PFSK-1 (cell line): ENCODE data around the gene DLK1.

ENCODE experiments used
- FOXP2 ChIP-seq: optimal IDR thresholded peaks from 2 replicates; pipeline ENCODE3; 2011; ENCODE audit warnings: borderline replicate concordance, control low read depth, inconsistent platforms; ENCODE audit not compliant: insufficient read depth; ENCODE audit errors: extremely low read length, extremely low read depth
- POLR2AphosphoS5 ChIP-seq: IDR thresholded peaks from 2 replicates; pipeline ENCODE4 v1.6.1; 2012; ENCODE audit warnings: low read depth, mild to moderate bottlenecking, control low read depth, low read length, moderate library complexity
- SIN3A ChIP-seq: IDR thresholded peaks from 2 replicates; pipeline ENCODE4 v1.6.1; 2012; ENCODE audit warnings: mild to moderate bottlenecking, low read length, moderate library complexity, borderline replicate concordance; ENCODE audit not compliant: insufficient read depth
- TAF1 ChIP-seq: IDR thresholded peaks from 2 replicates; pipeline ENCODE4 v1.6.1; 2012; ENCODE audit warnings: low read length, control low read depth, borderline replicate concordance; ENCODE audit not compliant: insufficient read depth
- TF ChIP-seq, protein P1 (sequence below), 2 experiments: IDR thresholded peaks; 2 replicates each; pipeline versions ENCODE4 v1.6.1 to v1.8.0; 2011 to 2012; ENCODE audit warnings: low read depth in 2 of 2, low read length in 2 of 2, control low read depth in 1 of 2, inconsistent platforms in 1 of 2, mild to moderate bottlenecking in 1 of 2, moderate library complexity in 1 of 2; ENCODE audit not compliant: insufficient read depth in 1 of 2

The DLK1 gene

GRCh38 chr14:100683578-100683977 lies 43.1 kb upstream of the DLK1 start:
- TF ChIP-seq TAF1 = no peak
- no peak for TF ChIP-seq SIN3A
- TF ChIP-seq, protein P1, sequence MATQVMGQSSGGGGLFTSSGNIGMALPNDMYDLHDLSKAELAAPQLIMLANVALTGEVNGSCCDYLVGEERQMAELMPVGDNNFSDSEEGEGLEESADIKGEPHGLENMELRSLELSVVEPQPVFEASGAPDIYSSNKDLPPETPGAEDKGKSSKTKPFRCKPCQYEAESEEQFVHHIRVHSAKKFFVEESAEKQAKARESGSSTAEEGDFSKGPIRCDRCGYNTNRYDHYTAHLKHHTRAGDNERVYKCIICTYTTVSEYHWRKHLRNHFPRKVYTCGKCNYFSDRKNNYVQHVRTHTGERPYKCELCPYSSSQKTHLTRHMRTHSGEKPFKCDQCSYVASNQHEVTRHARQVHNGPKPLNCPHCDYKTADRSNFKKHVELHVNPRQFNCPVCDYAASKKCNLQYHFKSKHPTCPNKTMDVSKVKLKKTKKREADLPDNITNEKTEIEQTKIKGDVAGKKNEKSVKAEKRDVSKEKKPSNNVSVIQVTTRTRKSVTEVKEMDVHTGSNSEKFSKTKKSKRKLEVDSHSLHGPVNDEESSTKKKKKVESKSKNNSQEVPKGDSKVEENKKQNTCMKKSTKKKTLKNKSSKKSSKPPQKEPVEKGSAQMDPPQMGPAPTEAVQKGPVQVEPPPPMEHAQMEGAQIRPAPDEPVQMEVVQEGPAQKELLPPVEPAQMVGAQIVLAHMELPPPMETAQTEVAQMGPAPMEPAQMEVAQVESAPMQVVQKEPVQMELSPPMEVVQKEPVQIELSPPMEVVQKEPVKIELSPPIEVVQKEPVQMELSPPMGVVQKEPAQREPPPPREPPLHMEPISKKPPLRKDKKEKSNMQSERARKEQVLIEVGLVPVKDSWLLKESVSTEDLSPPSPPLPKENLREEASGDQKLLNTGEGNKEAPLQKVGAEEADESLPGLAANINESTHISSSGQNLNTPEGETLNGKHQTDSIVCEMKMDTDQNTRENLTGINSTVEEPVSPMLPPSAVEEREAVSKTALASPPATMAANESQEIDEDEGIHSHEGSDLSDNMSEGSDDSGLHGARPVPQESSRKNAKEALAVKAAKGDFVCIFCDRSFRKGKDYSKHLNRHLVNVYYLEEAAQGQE (IDR thresholded peaks at IDR 0.05; ENCODE audit: insufficient read depth in 1 of 2, low read depth in 2 of 2, low read length in 2 of 2) = no peak
- TF ChIP-seq POLR2AphosphoS5 = no peak
- no peak for TF ChIP-seq FOXP2

GRCh38 chr14:100684154-100684553 lies 42.5 kb upstream of the DLK1 start:
- TF ChIP-seq, protein P1 (IDR thresholded peaks at IDR 0.05; ENCODE audit: insufficient read depth in 1 of 2, low read depth in 2 of 2, low read length in 2 of 2) = no peak
- TF ChIP-seq POLR2AphosphoS5 (no peak), SIN3A (no peak), TAF1 (no peak), FOXP2 (no peak)

DNA sequence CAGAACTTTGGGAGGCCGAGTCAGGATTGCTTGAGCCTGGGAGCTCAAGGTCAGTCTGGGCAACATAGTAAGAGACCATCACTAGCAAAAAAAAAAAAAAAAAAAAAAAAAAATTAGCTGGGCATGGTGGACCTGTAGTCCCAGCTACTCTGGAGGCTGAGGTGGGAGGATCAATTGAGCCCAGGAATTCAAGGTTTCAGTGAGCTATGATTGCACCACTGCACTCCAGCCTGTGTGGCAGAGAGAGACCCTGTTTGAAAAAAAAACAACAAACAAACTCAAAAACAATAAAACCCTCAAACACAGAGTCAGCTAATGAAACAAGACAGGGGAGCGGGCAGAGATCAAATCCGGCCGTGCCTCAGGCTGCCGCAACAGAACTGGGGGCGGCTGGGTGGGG lies 41.7 kb upstream of the DLK1 start:
- TF ChIP-seq POLR2AphosphoS5 (no peak), TAF1 (no peak), SIN3A (no peak), FOXP2 (no peak)
- TF ChIP-seq, protein P1 (IDR thresholded peaks at IDR 0.05; ENCODE audit: insufficient read depth in 1 of 2, low read depth in 2 of 2, low read length in 2 of 2) = no peak

GRCh38 chr14:100686858-100687257 lies 39.8 kb upstream of the DLK1 start:
- TF ChIP-seq FOXP2 (no peak), SIN3A (no peak), POLR2AphosphoS5 (no peak), TAF1 (no peak)
- TF ChIP-seq, protein P1 (IDR thresholded peaks at IDR 0.05; ENCODE audit: insufficient read depth in 1 of 2, low read depth in 2 of 2, low read length in 2 of 2) = no peak

GRCh38 chr14:100687386-100687785 lies 39.3 kb upstream of the DLK1 start:
- TF ChIP-seq POLR2AphosphoS5 = no peak
- TF ChIP-seq FOXP2 = no peak
- TF ChIP-seq SIN3A = no peak
- no peak for TF ChIP-seq TAF1
- TF ChIP-seq, protein P1 (IDR thresholded peaks at IDR 0.05; ENCODE audit: insufficient read depth in 1 of 2, low read depth in 2 of 2, low read length in 2 of 2) = no peak
